ENCODE data around the gene SCAF8. TPM values are rescaled to one million over a fixed set of nuclear protein-coding genes. Genes with fewer than 3 reads are reported as not detected.

SCAF8 gene
- 27.2 and 39.4 TPM in 2 replicates for total RNA-seq

DNA sequence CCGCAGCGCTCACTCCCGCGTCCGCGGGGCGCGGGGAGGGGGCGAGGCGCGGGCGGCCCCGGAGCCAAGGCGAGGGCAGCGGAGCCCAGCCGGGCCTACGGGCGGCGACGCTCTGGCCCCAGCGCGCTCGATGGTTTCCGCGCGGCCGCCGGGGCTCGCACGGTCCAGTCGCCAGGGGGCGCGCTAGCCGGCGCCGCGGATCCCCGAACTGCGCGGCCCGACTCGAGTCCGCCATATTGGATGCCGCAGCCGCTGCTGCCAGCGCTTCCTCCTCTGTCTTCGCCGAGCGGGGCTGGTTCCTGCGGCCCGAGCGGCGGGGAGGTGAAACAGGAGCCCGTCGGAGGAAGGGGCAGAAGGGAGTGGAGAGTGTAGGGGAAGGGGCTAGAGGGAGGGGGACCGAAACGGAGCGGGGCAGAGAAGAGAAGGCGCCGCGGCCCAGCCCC lies at the start of gene SCAF8:
Gene SCAF8, plus strand, starts transcription at position 234 of the 443 bp plus-strand sequence. CDS start 485 bp downstream, outside the sequence.

Other genes with a start within 250 kb of the SCAF8 start
- gene CNKSR3, start 222.7 kb upstream of the SCAF8 start, total RNA-seq, result 1.8 and 4.5 TPM in 2 replicates

Measured in epithelial cell of alveolus of lung (primary cell).